ENCODE results near the gene ZCCHC2. TPM values are rescaled to one million over a fixed set of nuclear protein-coding genes. Genes with fewer than 3 reads are reported as not detected.

ZCCHC2 gene
- polyA plus RNA-seq, 1 donor, result 8.7 TPM

GRCh38 chr18:62510789-62511188 lies 12.0 kb upstream of the ZCCHC2 start:
- no peak for DNase-seq (ENCODE audit: low read depth)

GRCh38 chr18:62512532-62512931 lies 10.3 kb upstream of the ZCCHC2 start:
- DNase-seq (ENCODE audit: low read depth), result no peak

GRCh38 chr18:62512996-62513395 lies 9.8 kb upstream of the ZCCHC2 start:
- no peak for DNase-seq (ENCODE audit: low read depth)

- DNase-seq (ENCODE audit: low read depth), result no peak
Observed at GRCh38 chr18:62514570-62514969, 8.3 kb upstream of the ZCCHC2 start.

GRCh38 chr18:62516242-62516641 lies 6.6 kb upstream of the ZCCHC2 start:
- DNase-seq (ENCODE audit: low read depth), result no peak

- DNase-seq (ENCODE audit: low read depth), result no peak
Observed at GRCh38 chr18:62518460-62519375, 4.1 kb upstream of the ZCCHC2 start.

GRCh38 chr18:62519684-62520083 lies 3.1 kb upstream of the ZCCHC2 start:
- no peak for DNase-seq (ENCODE audit: low read depth)

- DNase-seq (ENCODE audit: low read depth), result no peak
Observed at GRCh38 chr18:62521082-62521481, 1.7 kb upstream of the ZCCHC2 start.

GRCh38 chr18:62521593-62521992 lies 1.2 kb upstream of the ZCCHC2 start:
- no peak for DNase-seq (ENCODE audit: low read depth)

GRCh38 chr18:62522178-62522503 lies 684 bp upstream of the ZCCHC2 start:
- no peak for DNase-seq (ENCODE audit: low read depth)

GRCh38 chr18:62523255-62523588 lies 397 bp downstream of the ZCCHC2 start:
- DNase-seq (ENCODE audit: low read depth), result no peak

GRCh38 chr18:62523631-62524439 lies 1.0 kb downstream of the ZCCHC2 start:
- no peak for DNase-seq (ENCODE audit: low read depth)

- DNase-seq (ENCODE audit: low read depth), result no peak
Observed at GRCh38 chr18:62524440-62525200, 1.8 kb downstream of the ZCCHC2 start.

GRCh38 chr18:62525608-62526007 lies 2.8 kb downstream of the ZCCHC2 start:
- DNase-seq (ENCODE audit: low read depth), result no peak

GRCh38 chr18:62526098-62527025 lies 3.5 kb downstream of the ZCCHC2 start:
- no peak for DNase-seq (ENCODE audit: low read depth)

- no peak for DNase-seq (ENCODE audit: low read depth)
Observed at GRCh38 chr18:62529597-62529996, 6.8 kb downstream of the ZCCHC2 start.

GRCh38 chr18:62531078-62531477 lies 8.3 kb downstream of the ZCCHC2 start:
- no peak for DNase-seq (ENCODE audit: low read depth)

GRCh38 chr18:62531931-62532330 lies 9.1 kb downstream of the ZCCHC2 start:
- no peak for DNase-seq (ENCODE audit: low read depth)

GRCh38 chr18:62536005-62536404 lies 13.2 kb downstream of the ZCCHC2 start:
- no peak for DNase-seq (ENCODE audit: low read depth)

GRCh38 chr18:62537042-62537894 lies 14.4 kb downstream of the ZCCHC2 start:
- DNase-seq (ENCODE audit: low read depth), result no peak

All from forelimb muscle (tissue), 1 donor.